Stimulated activated CD8-positive, alpha-beta memory T cell treated with anti-CD3 and anti-CD28 coated beads, Interleukin-7, amount 100 ng/mL, for 1 hour (primary cell): Measurements from ENCODE around the gene ID1.
"Not testable (repeated sequence)": the region's sequence is repeated elsewhere in the genome, so short reads cannot be mapped to it uniquely, and the experiment has no call there.

Experiments
- DNase-seq, 2 donors: peaks; one replicate each; pipeline ENCODE4 v3.0.0-alpha.2; 2020; ENCODE audit warnings: low read depth in 2 of 2

Gene ID1

GRCh38 chr20:31602431-31602778 is 2.7 kb upstream of the ID1 start:
- DNase-seq = no peak

- DNase-seq = no peak
Observed at GRCh38 chr20:31602779-31603441, 2.2 kb upstream of the ID1 start.

DNA sequence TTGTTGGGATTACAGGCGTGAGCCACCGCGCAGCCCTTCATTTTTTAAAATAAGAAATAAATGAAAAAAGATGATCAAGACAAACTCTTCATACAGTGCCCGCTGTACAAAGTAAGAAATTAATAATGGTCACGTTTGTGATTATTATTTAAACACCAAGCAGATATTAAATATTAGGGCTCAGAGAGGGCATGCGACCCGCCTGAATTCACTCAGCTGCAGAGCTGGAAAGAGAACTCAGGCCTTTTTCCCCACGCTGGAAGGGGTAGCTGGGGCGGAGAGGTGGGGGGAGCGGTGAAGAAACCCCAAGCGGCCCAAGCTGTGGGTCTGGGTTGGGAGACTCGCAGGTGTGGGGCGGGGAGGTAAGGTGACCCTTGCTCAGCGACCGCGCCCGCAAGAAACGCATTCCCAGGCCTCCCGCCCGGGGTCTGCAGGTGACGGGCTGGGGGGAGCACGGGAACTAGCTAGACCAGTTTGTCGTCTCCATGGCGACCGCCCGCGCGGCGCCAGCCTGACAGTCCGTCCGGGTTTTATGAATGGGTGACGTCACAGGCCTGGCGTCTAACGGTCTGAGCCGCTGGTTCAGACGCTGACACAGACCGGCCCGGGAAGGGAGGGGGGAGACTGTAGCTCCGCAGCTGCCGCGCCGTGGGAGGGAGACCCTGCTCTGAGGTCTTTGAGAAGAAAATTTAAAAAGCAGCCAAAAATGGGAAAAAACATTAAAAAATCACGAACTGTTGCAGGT is 1.1 kb upstream of the ID1 start:
- peak; percentile 30 to 44 for DNase-seq

GRCh38 chr20:31604567-31605030 is 490 bp upstream of the ID1 start:
- no peak for DNase-seq

GRCh38 chr20:31605902-31606803 is 1.1 kb downstream of the ID1 start:
- no peak for DNase-seq

- DNase-seq = no peak
Observed at GRCh38 chr20:31606804-31607639, 1.9 kb downstream of the ID1 start.

- DNase-seq = no peak
Observed at GRCh38 chr20:31607640-31608250, 2.7 kb downstream of the ID1 start.

GRCh38 chr20:31608251-31608945 is 3.3 kb downstream of the ID1 start:
- no peak for DNase-seq

DNA sequence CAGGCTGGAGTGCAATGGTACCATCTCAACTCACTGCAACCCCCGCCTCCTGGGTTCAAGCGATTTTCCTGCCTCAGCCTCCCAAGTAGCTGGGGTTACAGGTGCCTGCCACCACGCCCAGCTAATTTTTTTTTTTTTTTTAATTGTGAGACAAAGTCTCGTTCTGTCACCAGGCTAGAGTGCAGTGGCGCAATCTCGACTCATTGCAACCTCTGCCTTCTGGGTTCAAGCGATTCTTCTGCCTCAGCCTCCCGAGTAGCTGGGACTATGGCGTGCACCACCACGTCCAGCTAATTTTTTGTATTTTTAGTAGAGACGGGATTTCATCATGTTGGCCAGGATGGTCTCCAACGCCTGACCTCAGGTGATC is 7.2 kb downstream of the ID1 start:
- not testable (repeated sequence) for DNase-seq

DNA sequence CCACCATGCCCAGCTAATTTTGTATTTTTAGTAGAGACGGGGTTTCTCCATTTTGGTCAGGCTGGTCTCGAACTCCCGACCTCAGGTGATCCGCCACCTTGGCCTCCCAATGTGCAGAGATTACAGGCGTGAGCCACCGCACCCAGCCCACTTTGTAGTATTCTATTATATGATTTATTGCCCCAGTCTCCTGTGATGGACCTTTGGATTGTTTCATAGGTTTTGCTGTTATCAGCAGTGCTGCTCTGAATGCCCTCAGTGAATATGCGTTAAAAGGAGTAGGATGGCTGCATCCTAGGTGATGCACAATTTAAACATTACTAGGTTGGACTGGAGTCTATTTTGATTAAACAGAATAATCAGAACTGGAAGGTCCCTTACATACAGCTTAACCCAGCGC is 10.3 kb downstream of the ID1 start:
- DNase-seq = no peak

GRCh38 chr20:31617432-31618104 is 12.5 kb downstream of the ID1 start:
- no peak for DNase-seq

- no peak for DNase-seq
Observed at GRCh38 chr20:31620246-31620645, 15.2 kb downstream of the ID1 start.

- not testable (repeated sequence) for DNase-seq
Observed at GRCh38 chr20:31623123-31623505, 18.0 kb downstream of the ID1 start.

GRCh38 chr20:31626534-31626933 is 21.4 kb downstream of the ID1 start:
- not testable (repeated sequence) for DNase-seq

- not testable (repeated sequence) for DNase-seq
Observed at GRCh38 chr20:31628057-31628456, 23.0 kb downstream of the ID1 start.

DNA sequence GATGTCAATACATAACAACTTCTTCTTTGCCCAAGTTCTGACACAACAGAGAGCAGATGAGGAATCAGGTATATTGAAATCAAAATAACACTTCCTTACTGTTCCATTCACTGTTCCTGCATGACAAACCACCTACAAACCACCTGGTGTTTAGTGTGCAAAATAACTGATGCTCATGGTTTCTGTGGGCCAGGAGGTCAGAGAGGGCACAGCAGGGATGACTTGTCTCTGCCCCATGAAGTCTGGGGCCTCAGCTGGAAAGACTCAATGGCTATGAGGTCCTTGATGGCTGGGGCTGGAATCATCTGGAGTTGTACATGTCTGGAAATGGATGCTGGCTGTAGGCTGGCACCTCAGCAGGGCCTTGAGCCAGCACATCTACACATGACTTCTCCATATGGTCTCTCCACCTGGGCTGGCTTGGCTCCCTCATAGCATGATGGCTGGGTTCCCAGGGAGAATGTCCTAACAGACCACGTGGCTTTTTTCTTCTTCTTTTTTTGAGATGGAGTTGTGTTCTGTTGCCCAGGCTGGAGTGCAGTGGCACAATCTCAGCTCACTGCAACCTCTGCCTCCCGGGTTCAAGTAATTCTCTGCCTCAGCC is 25.2 kb downstream of the ID1 start:
- DNase-seq = no peak

DNA sequence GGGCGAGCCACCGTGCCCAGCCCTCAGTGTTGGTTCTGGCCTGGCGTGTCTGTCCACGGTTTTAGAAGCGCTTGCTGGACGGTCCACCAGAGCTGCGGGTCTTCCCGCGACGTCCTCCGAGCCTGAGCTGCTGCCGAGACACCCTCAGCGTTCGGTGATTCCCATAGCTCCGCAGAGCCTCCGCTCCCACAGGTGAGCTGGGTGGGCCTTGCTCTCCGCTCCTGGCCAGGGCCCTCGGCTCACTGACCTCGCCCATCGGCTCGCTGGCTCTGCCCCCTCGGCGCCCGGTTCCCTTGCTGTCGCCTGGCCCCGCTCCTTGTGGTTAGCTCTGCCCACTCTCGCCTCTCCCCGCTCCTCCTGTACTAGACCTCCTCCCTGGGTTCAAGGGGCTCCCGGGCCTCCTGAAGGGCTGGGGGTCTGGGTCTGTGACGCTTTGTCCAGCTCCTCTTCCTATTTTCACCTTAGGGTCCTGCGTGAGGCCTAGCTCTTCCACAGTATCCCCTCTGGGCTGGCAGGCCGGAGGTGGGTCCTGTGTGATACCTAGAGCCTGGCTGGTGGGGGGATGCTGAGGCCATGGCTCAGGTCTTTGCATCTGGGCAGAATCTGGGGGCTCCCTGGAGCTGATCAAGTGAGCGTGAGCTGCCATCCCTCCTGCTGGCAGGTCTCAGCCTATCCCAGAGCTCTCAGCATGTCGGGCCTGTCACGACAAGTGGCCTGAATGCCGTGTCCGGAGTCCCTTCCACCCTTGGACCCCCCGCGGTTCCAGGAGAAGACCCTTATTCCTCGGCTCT is 27.7 kb downstream of the ID1 start:
- no peak for DNase-seq

GRCh38 chr20:31633339-31633914 is 28.3 kb downstream of the ID1 start:
- DNase-seq = no peak
